Psoas muscle (tissue), 8 donors: Measurements from ENCODE around the gene VRK1. TPM values are rescaled to one million over a fixed set of nuclear protein-coding genes. Genes with fewer than 3 reads are reported as not detected.

Source experiments
- ATAC-seq, 4 donors: fragments of 200-7000 bp; cut with Tn5 transposase; one replicate each; pipeline ENCODE4 v1.9.1; 2020; ENCODE audit warnings: moderate library complexity in 3 of 4, mild to moderate bottlenecking in 2 of 4
- DNase-seq, 2 donors: peaks; one replicate each; pipeline ENCODE4 v3.0.0-alpha.2; 2020
- H3K27ac ChIP-seq: fragments of 200-600 bp; one replicate; pipeline ENCODE4 v1.8.0; 2022
- H3K27me3 ChIP-seq, 3 donors: fragments of 200-600 bp in 1 of 3; one replicate each; pipeline versions ENCODE4 v1.6.1 to v1.8.0; 2013 to 2022; ENCODE audit warnings: low read length in 2 of 3, mild to moderate bottlenecking in 2 of 3, moderate library complexity in 1 of 3; ENCODE audit not compliant: insufficient read depth in 3 of 3
- H3K36me3 ChIP-seq, 2 donors: fragments of 200-600 bp in 1 of 2; one replicate each; pipeline versions ENCODE4 v1.6.1 to v1.8.0; 2013 to 2022; ENCODE audit warnings: low read depth in 1 of 2, mild to moderate bottlenecking in 1 of 2, moderate library complexity in 1 of 2; ENCODE audit not compliant: insufficient read depth in 1 of 2
- H3K4me1 ChIP-seq: fragments of 200-600 bp; one replicate; pipeline ENCODE4 v1.8.0; 2022
- H3K4me3 ChIP-seq: fragments of 200-600 bp; one replicate; pipeline ENCODE4 v1.8.0; 2022; ENCODE audit warnings: mild to moderate bottlenecking
- H3K9me3 ChIP-seq: fragments of 200-600 bp; one replicate; pipeline ENCODE4 v1.8.0; 2022
- CTCF ChIP-seq: fragments of 200-600 bp; IDR thresholded peaks from one replicate; pipeline ENCODE4 v1.8.0; 2022; ENCODE audit warnings: antibody characterized with exemption
- WGBS, 3 donors: extraction: QIAGEN DNeasy Blood & Tissue Kit; methylation state at CpG; one replicate each; pipeline versions ENCODE4 v1.1.6 to v1.1.7; 2013; 5-methylcytosine and 5-hydroxymethylcytosine counted together
- intact Hi-C, 2 donors: fragments of 100-400 bp; cut with DNase I; formaldehyde crosslinking; loops; one replicate each; pipeline versions ENCODE4 v1.11.0 to v1.14.2; 2022
- polyA plus RNA-seq, 3 donors: library from polyadenylated mRNA; stranded (reverse); fragments of 200-250 nt; gene quantifications; one replicate each; pipeline ENCODE4 v1.2.3, GENCODE V29; 2013
- total RNA-seq, 4 donors: library from RNA; stranded (reverse); fragmentation: NEBNext Ultra II Directional in 2 of 4; extraction: Animal tissue kit (Norgen Biotek cat#: 25700) in 2 of 4; gene quantifications; one replicate each; pipeline versions ENCODE4 v1.2.1 to v1.2.4, GENCODE V29; 2021 to 2023
- donor health status: healthy with polysubstance abuse.
- donor health status: DM: no; HTN: no; CAD: no; lungs with moderate emphysema.
- donor health status: Bipolar disorder and iron deficiency.
- donor health status: healthy.
- donor health status: DM: yes; HTN: yes; CAD: no.
- donor health status: DM: no; HTN: no; CAD: no.
- donor health status: DM: no; HTN: no; CAD: no.
- donor health status: DM: yes; HTN: yes; CAD: no.

The VRK1 gene
- total and polyA plus RNA-seq, 7 donors, result 2.5 to 4.9 (median 4.0) TPM

- intact Hi-C loops, result no loop called here
- no peaks in the 10 kb centered on the region for H3K36me3 ChIP-seq
- ATAC-seq (no peak), DNase-seq (no peak)
- H3K27ac ChIP-seq, result no peak overlapping the region
- H3K4me1 ChIP-seq, result no peaks in the 10 kb centered on the region
- H3K9me3 ChIP-seq, result no peaks in the 10 kb centered on the region
- H3K27me3 ChIP-seq, result peaks cover 0 to 8% (median 3%) of the 10 kb centered on the region in 3 donors
- no peak for TF ChIP-seq CTCF
- WGBS, 3 donors, result 84% methylated on average over 5 of the region's 5 CpGs
- H3K4me3 ChIP-seq, result no peak overlapping the region
Measured at GRCh38 chr14:96772929-96773328, 24.3 kb upstream of the VRK1 start.

GRCh38 chr14:96776791-96777190, 20.4 kb upstream of the VRK1 start:
- Histone ChIP-seq H3K36me3 (no peaks in the 10 kb centered on the region), H3K27me3 (peaks cover 0 to 3% (median 0%) of the 10 kb centered on the region in 3 donors), H3K27ac (no peak overlapping the region), H3K4me3 (no peak overlapping the region), H3K4me1 (no peaks in the 10 kb centered on the region), H3K9me3 (no peaks in the 10 kb centered on the region)
- ATAC-seq (no peak), DNase-seq (no peak)
- intact Hi-C loops, result no loop called here
- TF ChIP-seq CTCF, result no peak
- WGBS, 3 donors, result 85 to 92% (median 91%) methylated on average over 4 of the region's 4 CpGs

- Histone ChIP-seq H3K4me1 (no peaks in the 10 kb centered on the region), H3K4me3 (no peak overlapping the region), H3K36me3 (no peaks in the 10 kb centered on the region), H3K27ac (no peak overlapping the region), H3K27me3 (peaks cover 0 to 3% (median 0%) of the 10 kb centered on the region in 3 donors), H3K9me3 (no peaks in the 10 kb centered on the region)
- intact Hi-C loops, result no loop called here
- DNase-seq (no peak), ATAC-seq (no peak)
- WGBS, 3 donors, result 74 to 82% (median 77%) methylated on average over 3 of the region's 3 CpGs
- TF ChIP-seq CTCF, result no peak
Measured at GRCh38 chr14:96780500-96780899, 16.7 kb upstream of the VRK1 start.

- H3K27ac ChIP-seq, result no peak overlapping the region
- TF ChIP-seq CTCF, result no peak
- H3K27me3 ChIP-seq, result peaks cover 0 to 2% (median 0%) of the 10 kb centered on the region in 3 donors
- H3K36me3 ChIP-seq, result no peaks in the 10 kb centered on the region
- 65 to 81% (median 75%) methylated on average over 3 of the region's 3 CpGs for WGBS, 3 donors
- no peak overlapping the region for H3K4me3 ChIP-seq
- H3K4me1 ChIP-seq, result no peaks in the 10 kb centered on the region
- ATAC-seq, result no peak
- no peaks in the 10 kb centered on the region for H3K9me3 ChIP-seq
- DNase-seq, result no peak
- intact Hi-C loops, result no loop called here
Measured at GRCh38 chr14:96781371-96781770, 15.8 kb upstream of the VRK1 start.

- 69 to 85% (median 80%) methylated on average over 8 of the region's 8 CpGs for WGBS, 3 donors
- Histone ChIP-seq H3K4me3 (no peak overlapping the region), H3K9me3 (no peaks in the 10 kb centered on the region), H3K27me3 (peaks cover 0 to 2% (median 0%) of the 10 kb centered on the region in 3 donors), H3K4me1 (no peaks in the 10 kb centered on the region), H3K27ac (no peak overlapping the region), H3K36me3 (no peaks in the 10 kb centered on the region)
- TF ChIP-seq CTCF, result no peak
- no peak for DNase-seq
- intact Hi-C loops, result no loop called here
- ATAC-seq, result no peak
Measured at GRCh38 chr14:96782436-96782835, 14.7 kb upstream of the VRK1 start.
